HepG2 (cell line): Measurements from ENCODE around the gene ARID5B. TPM values are rescaled to one million over a fixed set of nuclear protein-coding genes. Genes with fewer than 3 reads are reported as not detected.
A peak's percentile ranks its signal among the peaks of the same experiment; 100 is the strongest.

Experiments used
- FOSL2 ChIP-seq: sonication (generic); formaldehyde crosslinking; IDR thresholded peaks from 2 replicates; pipeline ENCODE4 v1.4.0; 2020; ENCODE audit warnings: missing genetic modification reagents
- GFI1 ChIP-seq: sonication (generic); formaldehyde crosslinking; IDR thresholded peaks from 2 replicates; pipeline ENCODE4 v1.5.0; 2020; ENCODE audit warnings: missing genetic modification reagents, mild to moderate bottlenecking, borderline replicate concordance
- MIER2 ChIP-seq: IDR thresholded peaks from 2 replicates; pipeline ENCODE4 v1.6.1; 2016; ENCODE audit warnings: missing biosample characterization, missing genetic modification reagents
- MIXL1 ChIP-seq: IDR thresholded peaks from 2 replicates; pipeline ENCODE4 v1.6.1; 2016
- NAIF1 ChIP-seq: sonication (generic); formaldehyde crosslinking; IDR thresholded peaks from 2 replicates; pipeline ENCODE4 v1.5.0; 2020; ENCODE audit warnings: mild to moderate bottlenecking, missing genetic modification reagents, borderline replicate concordance
- POLR2AphosphoS2 ChIP-seq: IDR thresholded peaks from 2 replicates; pipeline ENCODE4 v1.6.1; 2011; ENCODE audit warnings: low read depth, low read length, improper control_type of control experiment
- RARA ChIP-seq: IDR thresholded peaks from 2 replicates; pipeline ENCODE4 v1.6.1; 2016; ENCODE audit warnings: missing genetic modification reagents, missing compliant biosample characterization
- RERE ChIP-seq: IDR thresholded peaks from 2 replicates; pipeline ENCODE4 v1.6.1; 2016; ENCODE audit warnings: low read depth, missing genetic modification reagents, missing compliant biosample characterization
- SIX1 ChIP-seq: sonication (generic); formaldehyde crosslinking; IDR thresholded peaks from 2 replicates; pipeline ENCODE4 v1.4.0; 2020; ENCODE audit warnings: missing genetic modification reagents, borderline replicate concordance
- ZNF121 ChIP-seq: sonication (generic); formaldehyde crosslinking; IDR thresholded peaks from 2 replicates; pipeline ENCODE4 v1.5.0; 2020; ENCODE audit warnings: mild to moderate bottlenecking, missing genetic modification reagents
- ZNF337 ChIP-seq: sonication (generic); formaldehyde crosslinking; IDR thresholded peaks from 2 replicates; pipeline ENCODE4 v1.5.1; 2020; ENCODE audit warnings: missing genetic modification reagents, low read depth, mild to moderate bottlenecking, borderline replicate concordance
- polyA plus RNA-seq, 8 experiments: library from polyadenylated mRNA; depleted of rRNA in 3 of 8; stranded (reverse) in 7 of 8; unstranded in 1 of 8; fragments of >200 nt; fragmentation: Illumina TruSeq in 4 of 8; extraction: Trizol in 4 of 8; gene quantifications; 2 replicates each; pipeline versions ENCODE4 v1.2.1 to v1.2.3, GENCODE V29; 2011 to 2016; ENCODE audit warnings: low read depth in 4 of 8, missing spikeins in 1 of 8, mixed read lengths in 1 of 8; ENCODE audit not compliant: insufficient read depth in 1 of 8
- total RNA-seq, 5 experiments: library from RNA; depleted of rRNA; stranded (reverse); fragments of >200 nt; fragmentation: Illumina TruSeq; extraction: Trizol; gene quantifications; 2 replicates each; pipeline ENCODE4 v1.2.3, GENCODE V29; 2016; ENCODE audit warnings: low read depth in 1 of 5
- TF ChIP-seq, protein P1 (sequence below): sonication (generic); formaldehyde crosslinking; IDR thresholded peaks from 2 replicates; pipeline ENCODE4 v1.5.0; 2020; ENCODE audit warnings: mild to moderate bottlenecking, missing genetic modification reagents, borderline replicate concordance
- TF ChIP-seq, protein P2 (sequence below): IDR thresholded peaks from 2 replicates; pipeline ENCODE4 v1.6.1; 2016; ENCODE audit warnings: mild to moderate bottlenecking
- TF ChIP-seq, protein P3 (sequence below): sonication (generic); formaldehyde crosslinking; IDR thresholded peaks from 2 replicates; pipeline ENCODE4 v1.4.0; 2020; ENCODE audit warnings: missing genetic modification reagents
- TF ChIP-seq, protein P4 (sequence below): sonication (generic); formaldehyde crosslinking; IDR thresholded peaks from 2 replicates; pipeline ENCODE4 v1.5.1; 2020; ENCODE audit warnings: missing genetic modification reagents, mild to moderate bottlenecking, borderline replicate concordance

The ARID5B gene
- total and polyA plus RNA-seq, 2 of the 13 experiments (the other 11 are each of a cell fraction or from before 2014, with no cell fraction given): 6.2 to 21.1 TPM

DNA sequence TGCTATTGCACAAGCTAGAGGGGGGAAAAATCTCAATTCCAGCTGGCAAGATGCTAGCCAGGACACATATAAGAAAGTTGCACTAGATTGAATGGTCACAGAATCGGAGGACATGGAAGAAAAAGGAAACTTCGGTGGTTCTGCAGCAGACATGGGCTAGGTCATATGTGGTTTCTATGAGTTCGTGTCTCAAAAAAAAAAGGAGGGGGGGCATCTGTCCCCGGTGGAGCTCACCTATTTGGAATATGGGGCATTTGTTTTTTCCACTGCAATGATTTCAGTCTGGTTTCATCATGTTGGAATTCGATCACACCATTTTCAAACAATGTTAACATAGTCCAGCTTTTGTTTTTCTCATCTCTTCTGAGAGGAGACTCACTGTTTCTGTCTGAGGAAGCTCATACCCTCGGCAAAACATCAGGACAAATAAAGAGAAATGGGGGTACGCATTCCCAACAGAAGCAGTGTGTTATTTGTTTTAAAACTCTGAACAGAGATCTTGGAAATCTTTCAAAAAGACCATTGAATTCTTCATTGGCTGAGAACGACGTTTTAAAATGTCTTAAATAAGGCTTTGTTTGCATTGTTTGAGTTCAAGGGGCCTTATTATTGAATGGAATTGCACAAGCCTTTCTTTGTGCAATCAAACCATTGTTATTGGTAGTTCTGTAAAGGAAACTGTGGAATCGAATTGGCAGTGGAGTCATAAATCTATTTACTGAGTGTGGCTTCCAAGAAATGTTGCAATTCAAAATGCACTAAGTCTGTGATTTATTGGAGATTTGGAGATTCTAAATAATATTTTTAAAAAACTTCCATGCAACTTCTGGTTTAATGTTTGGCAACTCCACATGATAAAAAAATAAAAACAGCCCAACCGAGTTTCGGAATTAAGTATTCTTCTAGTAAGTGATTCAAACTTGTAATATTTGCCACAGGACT, 194.0 kb downstream of the ARID5B start (continued):
- TF ChIP-seq, protein P1, sequence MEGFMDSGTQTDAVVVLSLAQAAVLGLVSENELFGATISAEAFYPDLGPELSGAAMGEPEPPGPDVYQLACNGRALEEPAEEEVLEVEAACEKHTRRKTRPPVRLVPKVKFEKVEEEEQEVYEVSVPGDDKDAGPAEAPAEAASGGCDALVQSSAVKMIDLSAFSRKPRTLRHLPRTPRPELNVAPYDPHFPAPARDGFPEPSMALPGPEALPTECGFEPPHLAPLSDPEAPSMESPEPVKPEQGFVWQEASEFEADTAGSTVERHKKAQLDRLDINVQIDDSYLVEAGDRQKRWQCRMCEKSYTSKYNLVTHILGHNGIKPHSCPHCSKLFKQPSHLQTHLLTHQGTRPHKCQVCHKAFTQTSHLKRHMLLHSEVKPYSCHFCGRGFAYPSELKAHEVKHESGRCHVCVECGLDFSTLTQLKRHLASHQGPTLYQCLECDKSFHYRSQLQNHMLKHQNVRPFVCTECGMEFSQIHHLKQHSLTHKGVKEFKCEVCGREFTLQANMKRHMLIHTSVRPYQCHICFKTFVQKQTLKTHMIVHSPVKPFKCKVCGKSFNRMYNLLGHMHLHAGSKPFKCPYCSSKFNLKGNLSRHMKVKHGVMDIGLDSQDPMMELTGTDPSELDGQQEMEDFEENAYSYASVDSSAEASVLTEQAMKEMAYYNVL (CRISPR knock-in tag): peak; percentile 42; the same call in 1 of the 2 replicates
- TF ChIP-seq ZNF121: no peak
- peak; percentile 58; the same call in 1 of the 2 replicates for TF ChIP-seq RERE (CRISPR knock-in tag)
- TF ChIP-seq ZNF337 (CRISPR knock-in tag): no peak
- TF ChIP-seq SIX1 (CRISPR knock-in tag): 0 out of 2 replicates have a peak, but pooled peaks have one; percentile 17
- TF ChIP-seq, protein P2, sequence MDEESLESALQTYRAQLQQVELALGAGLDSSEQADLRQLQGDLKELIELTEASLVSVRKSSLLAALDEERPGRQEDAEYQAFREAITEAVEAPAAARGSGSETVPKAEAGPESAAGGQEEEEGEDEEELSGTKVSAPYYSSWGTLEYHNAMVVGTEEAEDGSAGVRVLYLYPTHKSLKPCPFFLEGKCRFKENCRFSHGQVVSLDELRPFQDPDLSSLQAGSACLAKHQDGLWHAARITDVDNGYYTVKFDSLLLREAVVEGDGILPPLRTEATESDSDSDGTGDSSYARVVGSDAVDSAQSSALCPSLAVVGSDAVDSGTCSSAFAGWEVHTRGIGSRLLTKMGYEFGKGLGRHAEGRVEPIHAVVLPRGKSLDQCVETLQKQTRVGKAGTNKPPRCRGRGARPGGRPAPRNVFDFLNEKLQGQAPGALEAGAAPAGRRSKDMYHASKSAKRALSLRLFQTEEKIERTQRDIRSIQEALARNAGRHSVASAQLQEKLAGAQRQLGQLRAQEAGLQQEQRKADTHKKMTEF (CRISPR knock-in tag): peak; percentile 91
- TF ChIP-seq, protein P3, sequence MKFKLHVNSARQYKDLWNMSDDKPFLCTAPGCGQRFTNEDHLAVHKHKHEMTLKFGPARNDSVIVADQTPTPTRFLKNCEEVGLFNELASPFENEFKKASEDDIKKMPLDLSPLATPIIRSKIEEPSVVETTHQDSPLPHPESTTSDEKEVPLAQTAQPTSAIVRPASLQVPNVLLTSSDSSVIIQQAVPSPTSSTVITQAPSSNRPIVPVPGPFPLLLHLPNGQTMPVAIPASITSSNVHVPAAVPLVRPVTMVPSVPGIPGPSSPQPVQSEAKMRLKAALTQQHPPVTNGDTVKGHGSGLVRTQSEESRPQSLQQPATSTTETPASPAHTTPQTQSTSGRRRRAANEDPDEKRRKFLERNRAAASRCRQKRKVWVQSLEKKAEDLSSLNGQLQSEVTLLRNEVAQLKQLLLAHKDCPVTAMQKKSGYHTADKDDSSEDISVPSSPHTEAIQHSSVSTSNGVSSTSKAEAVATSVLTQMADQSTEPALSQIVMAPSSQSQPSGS (CRISPR knock-in tag): peak; percentile 49; the same call in 1 of the 2 replicates
- TF ChIP-seq GFI1 (CRISPR knock-in tag): peak; percentile 89
- TF ChIP-seq, protein P4, sequence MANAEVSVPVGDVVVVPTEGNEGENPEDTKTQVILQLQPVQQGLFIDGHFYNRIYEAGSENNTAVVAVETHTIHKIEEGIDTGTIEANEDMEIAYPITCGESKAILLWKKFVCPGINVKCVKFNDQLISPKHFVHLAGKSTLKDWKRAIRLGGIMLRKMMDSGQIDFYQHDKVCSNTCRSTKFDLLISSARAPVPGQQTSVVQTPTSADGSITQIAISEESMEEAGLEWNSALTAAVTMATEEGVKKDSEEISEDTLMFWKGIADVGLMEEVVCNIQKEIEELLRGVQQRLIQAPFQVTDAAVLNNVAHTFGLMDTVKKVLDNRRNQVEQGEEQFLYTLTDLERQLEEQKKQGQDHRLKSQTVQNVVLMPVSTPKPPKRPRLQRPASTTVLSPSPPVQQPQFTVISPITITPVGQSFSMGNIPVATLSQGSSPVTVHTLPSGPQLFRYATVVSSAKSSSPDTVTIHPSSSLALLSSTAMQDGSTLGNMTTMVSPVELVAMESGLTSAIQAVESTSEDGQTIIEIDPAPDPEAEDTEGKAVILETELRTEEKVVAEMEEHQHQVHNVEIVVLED (CRISPR knock-in tag): no peak
- TF ChIP-seq MIER2 (CRISPR knock-in tag): no peak
- TF ChIP-seq NAIF1: peak; percentile 30; the same call in 1 of the 2 replicates
- 0 out of 2 replicates have a peak, but pooled peaks have one; percentile 46 for TF ChIP-seq MIXL1
- TF ChIP-seq FOSL2 (CRISPR knock-in tag): 0 out of 2 replicates have a peak, but pooled peaks have one; percentile 19
- TF ChIP-seq RARA (CRISPR knock-in tag): peak; percentile 40; the same call in 1 of the 2 replicates
- TF ChIP-seq POLR2AphosphoS2: peak; percentile 59; the same call in 1 of the 2 replicates
